GM23338 (cell line): ENCODE measurements around the gene IGDCC3. TPM values are rescaled to one million over a fixed set of nuclear protein-coding genes. Genes with fewer than 3 reads are reported as not detected.

Experiments used
- ATAC-seq: fragments of 200-7000 bp; cut with Tn5 transposase; 3 replicates; pipeline ENCODE4 v1.9.1; 2020
- DNase-seq: peaks from one replicate; pipeline ENCODE4 v3.0.0-alpha.2; 2015; ENCODE audit warnings: low spot score
- H2AFZ ChIP-seq: fragments of 200-600 bp; sonication (generic); 2 replicates; pipeline ENCODE4 v1.8.0; 2016; ENCODE audit warnings: antibody characterized with exemption, mild to moderate bottlenecking, moderate library complexity
- H3F3A ChIP-seq: fragments of 200-600 bp; sonication (generic); replicated peaks from 2 replicates; pipeline ENCODE4 v1.8.0; 2017; ENCODE audit warnings: antibody characterized with exemption, mixed run types, low read depth
- H3K27ac ChIP-seq: fragments of 200-600 bp; sonication (generic); 2 replicates; pipeline ENCODE4 v1.6.1; 2016; ENCODE audit warnings: low read depth
- H3K27me3 ChIP-seq: fragments of 200-600 bp; sonication (generic); 2 replicates; pipeline ENCODE4 v1.8.0; 2016; ENCODE audit warnings: mild to moderate bottlenecking, mixed run types, moderate library complexity; ENCODE audit not compliant: insufficient read depth
- H3K36me3 ChIP-seq: fragments of 200-600 bp; sonication (generic); 2 replicates; pipeline ENCODE4 v1.8.0; 2016; ENCODE audit warnings: mild to moderate bottlenecking; ENCODE audit not compliant: insufficient read depth
- H3K4me1 ChIP-seq: fragments of 200-600 bp; sonication (generic); 2 replicates; pipeline ENCODE4 v1.8.0; 2016; ENCODE audit warnings: mild to moderate bottlenecking, moderate library complexity; ENCODE audit not compliant: insufficient read depth
- H3K4me2 ChIP-seq: fragments of 200-600 bp; sonication (generic); 2 replicates; pipeline ENCODE4 v1.7.1; 2017; ENCODE audit warnings: mixed run types
- H3K4me3 ChIP-seq: fragments of 200-600 bp; sonication (generic); 2 replicates; pipeline ENCODE4 v1.6.1; 2016; ENCODE audit warnings: mixed run types
- H3K79me2 ChIP-seq: fragments of 200-600 bp; sonication (generic); replicated peaks from 2 replicates; pipeline ENCODE4 v1.8.0; 2017; ENCODE audit warnings: mild to moderate bottlenecking; ENCODE audit not compliant: insufficient read depth
- H3K9me2 ChIP-seq: fragments of 200-600 bp; sonication (generic); 2 replicates; pipeline ENCODE4 v1.8.0; 2017; ENCODE audit not compliant: insufficient read depth
- H4K20me1 ChIP-seq: fragments of 200-600 bp; sonication (generic); replicated peaks from 2 replicates; pipeline ENCODE4 v1.8.0; 2017; ENCODE audit warnings: mild to moderate bottlenecking; ENCODE audit not compliant: insufficient read depth
- H3K27ac Mint-ChIP-seq: 2 replicates; pipeline ENCODE4 v1.8.0; 2020; ENCODE audit warnings: inconsistent platforms, mild to moderate bottlenecking, moderate library complexity, mixed read lengths
- H3K27me3 Mint-ChIP-seq: 3 replicates; pipeline ENCODE4 v1.8.0; 2022; ENCODE audit warnings: low read depth, mild to moderate bottlenecking, moderate library complexity, mixed read lengths, inconsistent platforms; ENCODE audit not compliant: insufficient read depth, poor library complexity
- H3K36me3 Mint-ChIP-seq: 3 replicates; pipeline ENCODE4 v1.8.0; 2021; ENCODE audit warnings: low read depth, mild to moderate bottlenecking, inconsistent platforms, moderate library complexity, mixed read lengths
- H3K4me1 Mint-ChIP-seq: 3 replicates; pipeline ENCODE4 v1.8.0; 2020; ENCODE audit warnings: mild to moderate bottlenecking, inconsistent platforms, mixed read lengths
- H3K4me3 Mint-ChIP-seq: 3 replicates; pipeline ENCODE4 v1.8.0; 2021; ENCODE audit warnings: moderate library complexity, mild to moderate bottlenecking, inconsistent platforms, mixed read lengths
- H3K9me3 Mint-ChIP-seq: 3 replicates; pipeline ENCODE4 v1.8.0; 2020; ENCODE audit warnings: moderate library complexity, mild to moderate bottlenecking, inconsistent platforms, mixed read lengths
- ETS1 ChIP-seq: IDR thresholded peaks from 2 replicates; pipeline ENCODE4 v1.6.1; 2016; ENCODE audit warnings: antibody characterized with exemption
- EZH2 ChIP-seq: fragments of 200-600 bp; sonication (generic); IDR thresholded peaks from one replicate; pipeline ENCODE4 v1.8.0; 2017; ENCODE audit warnings: antibody characterized with exemption, mild to moderate bottlenecking, low read depth; ENCODE audit not compliant: unreplicated experiment
- EZH2phosphoT487 ChIP-seq: fragments of 200-600 bp; sonication (generic); IDR thresholded peaks from one replicate; pipeline ENCODE4 v1.8.1; 2018; ENCODE audit warnings: antibody characterized with exemption; ENCODE audit not compliant: unreplicated experiment
- JUNB ChIP-seq: IDR thresholded peaks from one replicate; pipeline ENCODE4 v1.6.1; 2016; ENCODE audit warnings: antibody characterized with exemption; ENCODE audit not compliant: unreplicated experiment
- NANOG ChIP-seq: IDR thresholded peaks from 2 replicates; pipeline ENCODE4 v1.6.1; 2016; ENCODE audit warnings: antibody characterized with exemption, borderline replicate concordance
- POLR2AphosphoS5 ChIP-seq: IDR thresholded peaks from 2 replicates; pipeline ENCODE4 v1.6.1; 2016; ENCODE audit warnings: antibody characterized with exemption, low read depth
- STAT1 ChIP-seq: IDR thresholded peaks from one replicate; pipeline ENCODE4 v1.6.1; 2016; ENCODE audit warnings: antibody characterized with exemption; ENCODE audit not compliant: unreplicated experiment
- ZNF114 ChIP-seq: fragments of 250-450 bp; sonication (Bioruptor Pico); IDR thresholded peaks from 2 replicates; pipeline ENCODE4 v1.5.0; 2020; ENCODE audit warnings: mild to moderate bottlenecking, moderate library complexity
- ZNF331 ChIP-seq: fragments of 250-450 bp; sonication (Bioruptor Pico); IDR thresholded peaks from 2 replicates; pipeline ENCODE4 v1.5.0; 2020; ENCODE audit warnings: low read depth, mild to moderate bottlenecking, moderate library complexity
- polyA plus RNA-seq: library from polyadenylated mRNA; unstranded; fragments of >200 nt; fragmentation: Nextera tagmentation; extraction: Ambion mirVana; gene quantifications from 2 replicates; pipeline ENCODE4 v1.2.1, GENCODE V29; 2016
- total RNA-seq: library from RNA; depleted of rRNA; stranded (reverse); fragments of >200 nt; shearing (Covaris generic); gene quantifications from 2 replicates; pipeline ENCODE4 v1.2.3, GENCODE V29; 2014
- TF ChIP-seq, protein P1 (sequence below): IDR thresholded peaks from one replicate; pipeline ENCODE4 v1.6.1; 2018; ENCODE audit warnings: antibody characterized with exemption; ENCODE audit not compliant: unreplicated experiment
- TF ChIP-seq, protein P2 (sequence below), 2 experiments: fragments of 200-600 bp in 1 of 2; sonication (generic) in 1 of 2; conservative IDR thresholded peaks; 2 replicates each; pipeline versions ENCODE4 v1.5.1 to v1.6.1; 2016 to 2017; ENCODE audit warnings: antibody characterized with exemption in 2 of 2, low read depth in 2 of 2, mild to moderate bottlenecking in 2 of 2, moderate library complexity in 1 of 2

IGDCC3 gene
- total and polyA plus RNA-seq, 2 experiments from 2014 or later: 15.3 to 30.7 TPM

GRCh38 chr15:65390447-65390846 lies 12.6 kb upstream of the IGDCC3 start (continued):
- TF ChIP-seq, protein P1, sequence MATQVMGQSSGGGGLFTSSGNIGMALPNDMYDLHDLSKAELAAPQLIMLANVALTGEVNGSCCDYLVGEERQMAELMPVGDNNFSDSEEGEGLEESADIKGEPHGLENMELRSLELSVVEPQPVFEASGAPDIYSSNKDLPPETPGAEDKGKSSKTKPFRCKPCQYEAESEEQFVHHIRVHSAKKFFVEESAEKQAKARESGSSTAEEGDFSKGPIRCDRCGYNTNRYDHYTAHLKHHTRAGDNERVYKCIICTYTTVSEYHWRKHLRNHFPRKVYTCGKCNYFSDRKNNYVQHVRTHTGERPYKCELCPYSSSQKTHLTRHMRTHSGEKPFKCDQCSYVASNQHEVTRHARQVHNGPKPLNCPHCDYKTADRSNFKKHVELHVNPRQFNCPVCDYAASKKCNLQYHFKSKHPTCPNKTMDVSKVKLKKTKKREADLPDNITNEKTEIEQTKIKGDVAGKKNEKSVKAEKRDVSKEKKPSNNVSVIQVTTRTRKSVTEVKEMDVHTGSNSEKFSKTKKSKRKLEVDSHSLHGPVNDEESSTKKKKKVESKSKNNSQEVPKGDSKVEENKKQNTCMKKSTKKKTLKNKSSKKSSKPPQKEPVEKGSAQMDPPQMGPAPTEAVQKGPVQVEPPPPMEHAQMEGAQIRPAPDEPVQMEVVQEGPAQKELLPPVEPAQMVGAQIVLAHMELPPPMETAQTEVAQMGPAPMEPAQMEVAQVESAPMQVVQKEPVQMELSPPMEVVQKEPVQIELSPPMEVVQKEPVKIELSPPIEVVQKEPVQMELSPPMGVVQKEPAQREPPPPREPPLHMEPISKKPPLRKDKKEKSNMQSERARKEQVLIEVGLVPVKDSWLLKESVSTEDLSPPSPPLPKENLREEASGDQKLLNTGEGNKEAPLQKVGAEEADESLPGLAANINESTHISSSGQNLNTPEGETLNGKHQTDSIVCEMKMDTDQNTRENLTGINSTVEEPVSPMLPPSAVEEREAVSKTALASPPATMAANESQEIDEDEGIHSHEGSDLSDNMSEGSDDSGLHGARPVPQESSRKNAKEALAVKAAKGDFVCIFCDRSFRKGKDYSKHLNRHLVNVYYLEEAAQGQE: no peak
- TF ChIP-seq ZNF331 (CRISPR knock-in tag): no peak
- no peak for TF ChIP-seq NANOG
- TF ChIP-seq POLR2AphosphoS5: no peak
- no peak for TF ChIP-seq EZH2

- no peaks in the 10 kb centered on the region for H3K79me2 ChIP-seq
- no peak for DNase-seq
- H3K36me3 ChIP-seq: no peaks in the 10 kb centered on the region
- peaks cover 9% of the 10 kb centered on the region; the same call in 1 of the 2 replicates for H3K27me3 ChIP-seq
- H3K9me2 ChIP-seq: no peaks in the 10 kb centered on the region
- Mint-ChIP-seq H3K9me3 (no peaks in the 10 kb centered on the region), H3K4me1 (peaks cover 14% of the 10 kb centered on the region), H3K27me3 (peaks cover 10% of the 10 kb centered on the region), H3K4me3 (no peak overlapping the region), H3K36me3 (peaks cover 42% of the 10 kb centered on the region), H3K27ac (no peak overlapping the region)
- no peak overlapping the region for H3K4me3 ChIP-seq
- H3K4me1 ChIP-seq: peaks cover 7% of the 10 kb centered on the region; the same call in 1 of the 2 replicates
- no peaks in the 10 kb centered on the region for H4K20me1 ChIP-seq
- H3F3A ChIP-seq: peaks cover 5% of the 10 kb centered on the region
- no peak for ATAC-seq
- no peak overlapping the region for H3K4me2 ChIP-seq
- no peak overlapping the region for H2AFZ ChIP-seq
- H3K27ac ChIP-seq: no peak overlapping the region
- TF ChIP-seq ZNF114 (CRISPR knock-in tag) (no peak), JUNB (no peak), ETS1 (no peak), STAT1 (no peak), NANOG (no peak), POLR2AphosphoS5 (no peak), EZH2phosphoT487 (no peak), ZNF331 (CRISPR knock-in tag) (no peak)
- TF ChIP-seq, protein P2, sequence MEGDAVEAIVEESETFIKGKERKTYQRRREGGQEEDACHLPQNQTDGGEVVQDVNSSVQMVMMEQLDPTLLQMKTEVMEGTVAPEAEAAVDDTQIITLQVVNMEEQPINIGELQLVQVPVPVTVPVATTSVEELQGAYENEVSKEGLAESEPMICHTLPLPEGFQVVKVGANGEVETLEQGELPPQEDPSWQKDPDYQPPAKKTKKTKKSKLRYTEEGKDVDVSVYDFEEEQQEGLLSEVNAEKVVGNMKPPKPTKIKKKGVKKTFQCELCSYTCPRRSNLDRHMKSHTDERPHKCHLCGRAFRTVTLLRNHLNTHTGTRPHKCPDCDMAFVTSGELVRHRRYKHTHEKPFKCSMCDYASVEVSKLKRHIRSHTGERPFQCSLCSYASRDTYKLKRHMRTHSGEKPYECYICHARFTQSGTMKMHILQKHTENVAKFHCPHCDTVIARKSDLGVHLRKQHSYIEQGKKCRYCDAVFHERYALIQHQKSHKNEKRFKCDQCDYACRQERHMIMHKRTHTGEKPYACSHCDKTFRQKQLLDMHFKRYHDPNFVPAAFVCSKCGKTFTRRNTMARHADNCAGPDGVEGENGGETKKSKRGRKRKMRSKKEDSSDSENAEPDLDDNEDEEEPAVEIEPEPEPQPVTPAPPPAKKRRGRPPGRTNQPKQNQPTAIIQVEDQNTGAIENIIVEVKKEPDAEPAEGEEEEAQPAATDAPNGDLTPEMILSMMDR (conservative IDR thresholded peaks at IDR 0.05; ENCODE audit: low read depth in 2 of 2): no peak
- TF ChIP-seq, protein P1: no peak
Observed at GRCh38 chr15:65389226-65389625, 11.4 kb upstream of the IGDCC3 start.
